Sigmoid colon (tissue), 4 donors: ENCODE measurements around the gene CHMP2A.

Source experiments
- EP300 ChIP-seq, 4 donors: sonication (generic); formaldehyde crosslinking; IDR thresholded peaks; one replicate each; pipeline ENCODE4 v1.6.1; 2017; ENCODE audit warnings: antibody characterized with exemption in 4 of 4
- POLR2A ChIP-seq, 2 donors: fragments of 450-650 bp; IDR thresholded peaks; one replicate each; pipeline ENCODE4 v1.6.1; 2016; ENCODE audit warnings: antibody characterized with exemption in 2 of 2, mild to moderate bottlenecking in 2 of 2, moderate library complexity in 2 of 2
- TF ChIP-seq, protein P1 (sequence below), 4 experiments: fragments of 450-650 bp in 3 of 4; fragments of 200-600 bp in 1 of 4; IDR thresholded peaks; one replicate each; pipeline ENCODE4 v1.5.1; 2016 to 2019; ENCODE audit warnings: antibody characterized with exemption in 4 of 4, mild to moderate bottlenecking in 3 of 4, moderate library complexity in 2 of 4

- TF ChIP-seq EP300 (IDR thresholded peaks at IDR 0.05), result no peak
- TF ChIP-seq, protein P1, sequence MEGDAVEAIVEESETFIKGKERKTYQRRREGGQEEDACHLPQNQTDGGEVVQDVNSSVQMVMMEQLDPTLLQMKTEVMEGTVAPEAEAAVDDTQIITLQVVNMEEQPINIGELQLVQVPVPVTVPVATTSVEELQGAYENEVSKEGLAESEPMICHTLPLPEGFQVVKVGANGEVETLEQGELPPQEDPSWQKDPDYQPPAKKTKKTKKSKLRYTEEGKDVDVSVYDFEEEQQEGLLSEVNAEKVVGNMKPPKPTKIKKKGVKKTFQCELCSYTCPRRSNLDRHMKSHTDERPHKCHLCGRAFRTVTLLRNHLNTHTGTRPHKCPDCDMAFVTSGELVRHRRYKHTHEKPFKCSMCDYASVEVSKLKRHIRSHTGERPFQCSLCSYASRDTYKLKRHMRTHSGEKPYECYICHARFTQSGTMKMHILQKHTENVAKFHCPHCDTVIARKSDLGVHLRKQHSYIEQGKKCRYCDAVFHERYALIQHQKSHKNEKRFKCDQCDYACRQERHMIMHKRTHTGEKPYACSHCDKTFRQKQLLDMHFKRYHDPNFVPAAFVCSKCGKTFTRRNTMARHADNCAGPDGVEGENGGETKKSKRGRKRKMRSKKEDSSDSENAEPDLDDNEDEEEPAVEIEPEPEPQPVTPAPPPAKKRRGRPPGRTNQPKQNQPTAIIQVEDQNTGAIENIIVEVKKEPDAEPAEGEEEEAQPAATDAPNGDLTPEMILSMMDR (IDR thresholded peaks at IDR 0.05), result no peak
- no peak for TF ChIP-seq POLR2A (IDR thresholded peaks at IDR 0.05)
Measured at GRCh38 chr19:58548859-58549663, 5.8 kb downstream of the CHMP2A start.
